Trophoblast cell (in vitro differentiated cells and primary cell): ENCODE measurements around the gene NHERF1.

Source experiments
- DNase-seq, 2 donors: peaks; one replicate each; pipeline ENCODE4 v3.0.0-alpha.2; 2016
- H2AFZ ChIP-seq: 2 replicates; pipeline ENCODE4 v1.6.1; 2013; ENCODE audit warnings: low read length, moderate library complexity, mild to moderate bottlenecking; ENCODE audit not compliant: insufficient read depth, poor library complexity
- H2AK5ac ChIP-seq: 2 replicates; pipeline ENCODE4 v1.6.1; 2013; ENCODE audit warnings: mild to moderate bottlenecking, low read length
- H2BK120ac ChIP-seq: 2 replicates; pipeline ENCODE4 v1.6.1; 2013; ENCODE audit warnings: low read length, mild to moderate bottlenecking, moderate library complexity; ENCODE audit not compliant: insufficient read depth, poor library complexity
- H2BK12ac ChIP-seq: 2 replicates; pipeline ENCODE4 v1.6.1; 2013; ENCODE audit warnings: mild to moderate bottlenecking, low read length, moderate library complexity
- H2BK5ac ChIP-seq: 2 replicates; pipeline ENCODE4 v1.6.1; 2013; ENCODE audit warnings: low read length, low read depth, moderate library complexity, mild to moderate bottlenecking; ENCODE audit not compliant: poor library complexity
- H3K14ac ChIP-seq: 2 replicates; pipeline ENCODE4 v1.6.1; 2013; ENCODE audit warnings: mild to moderate bottlenecking, low read length
- H3K18ac ChIP-seq: 2 replicates; pipeline ENCODE4 v1.6.1; 2013; ENCODE audit warnings: mild to moderate bottlenecking, low read length
- H3K23ac ChIP-seq: 2 replicates; pipeline ENCODE4 v1.6.1; 2013; ENCODE audit warnings: low read length
- H3K27ac ChIP-seq: 2 replicates; pipeline ENCODE4 v1.5.1; 2013; ENCODE audit warnings: low read depth, mild to moderate bottlenecking, inconsistent platforms, low read length, moderate library complexity
- H3K27me3 ChIP-seq: 2 replicates; pipeline ENCODE4 v1.6.1; 2013; ENCODE audit warnings: inconsistent platforms, mild to moderate bottlenecking, low read length, moderate library complexity; ENCODE audit not compliant: insufficient read depth
- H3K36me3 ChIP-seq, 2 experiments: 1 replicate in 1 of 2; 2 replicates in 1 of 2; pipeline ENCODE4 v1.6.1; 2013; ENCODE audit warnings: low read length in 2 of 2, mild to moderate bottlenecking in 2 of 2, moderate library complexity in 1 of 2; ENCODE audit not compliant: insufficient read depth in 2 of 2, control insufficient read depth in 1 of 2
- H3K4ac ChIP-seq: 2 replicates; pipeline ENCODE4 v1.6.1; 2013; ENCODE audit warnings: low read depth, mild to moderate bottlenecking, low read length, moderate library complexity
- H3K4me1 ChIP-seq, 2 experiments: 1 replicate in 1 of 2; 2 replicates in 1 of 2; pipeline ENCODE4 v1.6.1; 2013; ENCODE audit warnings: low read length in 2 of 2, mild to moderate bottlenecking in 2 of 2, moderate library complexity in 1 of 2; ENCODE audit not compliant: insufficient read depth in 2 of 2, control insufficient read depth in 1 of 2
- H3K4me2 ChIP-seq: 2 replicates; pipeline ENCODE4 v1.6.1; 2013; ENCODE audit warnings: inconsistent platforms, mild to moderate bottlenecking, low read length, moderate library complexity
- H3K4me3 ChIP-seq: 2 replicates; pipeline ENCODE4 v1.5.1; 2013; ENCODE audit warnings: mild to moderate bottlenecking, low read depth, low read length, inconsistent platforms
- H3K79me1 ChIP-seq: one replicate; pipeline ENCODE4 v1.6.1; 2013; ENCODE audit warnings: low read length
- H3K79me2 ChIP-seq: 2 replicates; pipeline ENCODE4 v1.6.1; 2013; ENCODE audit warnings: low read length, mild to moderate bottlenecking; ENCODE audit not compliant: control insufficient read depth, insufficient read depth, poor library complexity
- H3K9ac ChIP-seq: 2 replicates; pipeline ENCODE4 v1.6.1; 2013; ENCODE audit warnings: mild to moderate bottlenecking, low read length
- H3K9me3 ChIP-seq: 2 replicates; pipeline ENCODE4 v1.6.1; 2013; ENCODE audit warnings: low read depth, mild to moderate bottlenecking, control low read depth, inconsistent platforms, low read length; ENCODE audit not compliant: insufficient read depth
- H4K12ac ChIP-seq: 2 replicates; pipeline ENCODE4 v1.6.1; 2013; ENCODE audit warnings: low read depth, mild to moderate bottlenecking, low read length, moderate library complexity
- H4K8ac ChIP-seq: 2 replicates; pipeline ENCODE4 v1.6.1; 2013; ENCODE audit warnings: low read depth, mild to moderate bottlenecking, low read length, moderate library complexity
- H4K91ac ChIP-seq: one replicate; pipeline ENCODE4 v1.6.1; 2013; ENCODE audit warnings: low read depth, mild to moderate bottlenecking, low read length, moderate library complexity
- whole genome bisulfite sequencing: extraction: QIAGEN DNeasy Blood & Tissue Kit; methylation state at CpG from one replicate; pipeline ENCODE4 v1.1.7; 2013; ENCODE audit warnings: missing lambda C conversion rate; ENCODE audit not compliant: insufficient read length, insufficient coverage; ENCODE audit errors: extremely low coverage; 5-methylcytosine and 5-hydroxymethylcytosine counted together

The NHERF1 gene

GRCh38 chr17:74784125-74784810 is 35.8 kb downstream of the NHERF1 start:
- H3K79me1 ChIP-seq = no peaks in the 10 kb centered on the region
- H4K8ac ChIP-seq = no peak overlapping the region
- DNase-seq = no peak
- WGBS = no CpG with 5 or more reads among the region's 5 CpGs
- no peak overlapping the region for H3K9ac ChIP-seq
- H3K14ac ChIP-seq = no peak overlapping the region
- no peaks in the 10 kb centered on the region for H3K79me2 ChIP-seq
- no peak overlapping the region for H2AK5ac ChIP-seq
- H2BK12ac ChIP-seq = no peak overlapping the region
- H3K27ac ChIP-seq = no peak overlapping the region
- H3K18ac ChIP-seq = no peak overlapping the region
- H2AFZ ChIP-seq = no peak overlapping the region
- no peak overlapping the region for H4K12ac ChIP-seq
- no peak overlapping the region for H2BK5ac ChIP-seq
- no peak overlapping the region for H3K23ac ChIP-seq
- H3K9me3 ChIP-seq = no peaks in the 10 kb centered on the region
- H3K27me3 ChIP-seq = no peaks in the 10 kb centered on the region
- H2BK120ac ChIP-seq = no peak overlapping the region
- H3K4ac ChIP-seq = no peak overlapping the region
- H3K36me3 ChIP-seq = peaks cover 12 to 27% of the 10 kb centered on the region in 2 experiments
- H3K4me2 ChIP-seq = no peak overlapping the region
- no peak overlapping the region for H3K4me3 ChIP-seq
- H3K4me1 ChIP-seq = no peaks in the 10 kb centered on the region
- H4K91ac ChIP-seq = no peak overlapping the region

- Histone ChIP-seq H3K9ac (no peak overlapping the region), H3K14ac (no peak overlapping the region), H2AK5ac (no peak overlapping the region), H4K8ac (no peak overlapping the region), H3K79me1 (no peaks in the 10 kb centered on the region), H2BK12ac (no peak overlapping the region), H4K12ac (no peak overlapping the region), H3K79me2 (no peaks in the 10 kb centered on the region), H3K18ac (no peak overlapping the region), H3K4me1 (no peaks in the 10 kb centered on the region), H3K23ac (no peak overlapping the region), H3K4me2 (no peak overlapping the region), H3K36me3 (peaks cover 12 to 27% of the 10 kb centered on the region in 2 experiments), H4K91ac (no peak overlapping the region), H3K4me3 (no peak overlapping the region), H2BK5ac (no peak overlapping the region), H3K4ac (no peak overlapping the region), H3K9me3 (no peaks in the 10 kb centered on the region), H2BK120ac (no peak overlapping the region), H2AFZ (no peak overlapping the region), H3K27me3 (no peaks in the 10 kb centered on the region), H3K27ac (no peak overlapping the region)
- peak; percentile 27 to 41 for DNase-seq
- WGBS = no CpG with 5 or more reads among the region's 21 CpGs
Measured at GRCh38 chr17:74785096-74785980, 36.9 kb downstream of the NHERF1 start.

- H3K27ac ChIP-seq = no peak overlapping the region
- no peaks in the 10 kb centered on the region for H3K27me3 ChIP-seq
- H3K23ac ChIP-seq = no peak overlapping the region
- no peak overlapping the region for H4K8ac ChIP-seq
- H2BK120ac ChIP-seq = no peak overlapping the region
- H3K4me1 ChIP-seq = no peaks in the 10 kb centered on the region
- H3K4ac ChIP-seq = no peak overlapping the region
- no peaks in the 10 kb centered on the region for H3K9me3 ChIP-seq
- no CpG with 5 or more reads among the region's 9 CpGs for WGBS
- no peak overlapping the region for H3K4me3 ChIP-seq
- H4K12ac ChIP-seq = no peak overlapping the region
- no peak overlapping the region for H3K9ac ChIP-seq
- no peak overlapping the region for H2BK5ac ChIP-seq
- no peak overlapping the region for H2AK5ac ChIP-seq
- no peak overlapping the region for H2BK12ac ChIP-seq
- no peaks in the 10 kb centered on the region for H3K79me1 ChIP-seq
- no peak overlapping the region for H3K4me2 ChIP-seq
- no peak overlapping the region for H3K18ac ChIP-seq
- no peak overlapping the region for H2AFZ ChIP-seq
- H3K14ac ChIP-seq = no peak overlapping the region
- H3K79me2 ChIP-seq = no peaks in the 10 kb centered on the region
- H3K36me3 ChIP-seq = peaks cover 17 to 29% of the 10 kb centered on the region in 2 experiments
- DNase-seq = no peak
- H4K91ac ChIP-seq = no peak overlapping the region
Measured at GRCh38 chr17:74785981-74786360, 37.5 kb downstream of the NHERF1 start.

- WGBS = no CpG with 5 or more reads among the region's 16 CpGs
- H2BK120ac ChIP-seq = no peak overlapping the region
- H3K4me2 ChIP-seq = no peak overlapping the region
- H3K27ac ChIP-seq = no peak overlapping the region
- no peak overlapping the region for H2AFZ ChIP-seq
- no peak overlapping the region for H3K4ac ChIP-seq
- H3K4me1 ChIP-seq = no peaks in the 10 kb centered on the region
- H4K12ac ChIP-seq = no peak overlapping the region
- no peak overlapping the region for H3K23ac ChIP-seq
- no peak overlapping the region for H4K8ac ChIP-seq
- H2BK5ac ChIP-seq = no peak overlapping the region
- H3K79me2 ChIP-seq = no peaks in the 10 kb centered on the region
- H3K79me1 ChIP-seq = no peaks in the 10 kb centered on the region
- no peaks in the 10 kb centered on the region for H3K9me3 ChIP-seq
- H3K14ac ChIP-seq = no peak overlapping the region
- DNase-seq = no peak
- no peak overlapping the region for H2BK12ac ChIP-seq
- no peak overlapping the region for H2AK5ac ChIP-seq
- H3K27me3 ChIP-seq = no peaks in the 10 kb centered on the region
- H3K4me3 ChIP-seq = no peak overlapping the region
- H3K9ac ChIP-seq = no peak overlapping the region
- H4K91ac ChIP-seq = no peak overlapping the region
- H3K18ac ChIP-seq = no peak overlapping the region
- peaks cover 20 to 31% of the 10 kb centered on the region in 2 experiments for H3K36me3 ChIP-seq
Measured at GRCh38 chr17:74786431-74787055, 38.1 kb downstream of the NHERF1 start.
